ENCODE data around the gene NUP205.

The NUP205 gene

GRCh38 chr7:135519871-135520270 lies 37.8 kb upstream of the NUP205 start:
- POLR2A ChIA-PET, result no interaction called here
- TF ChIP-seq, protein P1, sequence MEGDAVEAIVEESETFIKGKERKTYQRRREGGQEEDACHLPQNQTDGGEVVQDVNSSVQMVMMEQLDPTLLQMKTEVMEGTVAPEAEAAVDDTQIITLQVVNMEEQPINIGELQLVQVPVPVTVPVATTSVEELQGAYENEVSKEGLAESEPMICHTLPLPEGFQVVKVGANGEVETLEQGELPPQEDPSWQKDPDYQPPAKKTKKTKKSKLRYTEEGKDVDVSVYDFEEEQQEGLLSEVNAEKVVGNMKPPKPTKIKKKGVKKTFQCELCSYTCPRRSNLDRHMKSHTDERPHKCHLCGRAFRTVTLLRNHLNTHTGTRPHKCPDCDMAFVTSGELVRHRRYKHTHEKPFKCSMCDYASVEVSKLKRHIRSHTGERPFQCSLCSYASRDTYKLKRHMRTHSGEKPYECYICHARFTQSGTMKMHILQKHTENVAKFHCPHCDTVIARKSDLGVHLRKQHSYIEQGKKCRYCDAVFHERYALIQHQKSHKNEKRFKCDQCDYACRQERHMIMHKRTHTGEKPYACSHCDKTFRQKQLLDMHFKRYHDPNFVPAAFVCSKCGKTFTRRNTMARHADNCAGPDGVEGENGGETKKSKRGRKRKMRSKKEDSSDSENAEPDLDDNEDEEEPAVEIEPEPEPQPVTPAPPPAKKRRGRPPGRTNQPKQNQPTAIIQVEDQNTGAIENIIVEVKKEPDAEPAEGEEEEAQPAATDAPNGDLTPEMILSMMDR (IDR thresholded peaks at IDR 0.05; ENCODE audit: insufficient read depth, low read length, missing control alignments), result no peak
- no peak overlapping the region for H3K4me3 ChIP-seq (ENCODE audit: low read depth, low read length)
- CTCF ChIA-PET, result no interaction called here
- DNase-seq (ENCODE audit: low read depth, low spot score), result no peak

GRCh38 chr7:135522509-135522908 lies 35.2 kb upstream of the NUP205 start:
- ChIA-PET POLR2A (no interaction called here), CTCF (interaction anchor here (0.9 to 4.0 kb wide), 4 partner anchors 11 to 248 kb away, joined by 3 to 11 read pairs (median 5); no protein-coding TSS in a partner anchor)
- no peak for DNase-seq (ENCODE audit: low read depth, low spot score)
- TF ChIP-seq, protein P1 (IDR thresholded peaks at IDR 0.05; ENCODE audit: insufficient read depth, low read length, missing control alignments), result no peak
- no peak overlapping the region for H3K4me3 ChIP-seq (ENCODE audit: low read depth, low read length)

GRCh38 chr7:135523146-135523545 lies 34.6 kb upstream of the NUP205 start:
- ChIA-PET CTCF (interaction anchor here (0.9 to 4.0 kb wide), 5 partner anchors 11 to 249 kb away, joined by 3 to 11 read pairs (median 4); no protein-coding TSS in a partner anchor), POLR2A (no interaction called here)
- TF ChIP-seq, protein P1 (IDR thresholded peaks at IDR 0.05; ENCODE audit: insufficient read depth, low read length, missing control alignments), result no peak
- no peak overlapping the region for H3K4me3 ChIP-seq (ENCODE audit: low read depth, low read length)
- DNase-seq (ENCODE audit: low read depth, low spot score), result no peak

DNA sequence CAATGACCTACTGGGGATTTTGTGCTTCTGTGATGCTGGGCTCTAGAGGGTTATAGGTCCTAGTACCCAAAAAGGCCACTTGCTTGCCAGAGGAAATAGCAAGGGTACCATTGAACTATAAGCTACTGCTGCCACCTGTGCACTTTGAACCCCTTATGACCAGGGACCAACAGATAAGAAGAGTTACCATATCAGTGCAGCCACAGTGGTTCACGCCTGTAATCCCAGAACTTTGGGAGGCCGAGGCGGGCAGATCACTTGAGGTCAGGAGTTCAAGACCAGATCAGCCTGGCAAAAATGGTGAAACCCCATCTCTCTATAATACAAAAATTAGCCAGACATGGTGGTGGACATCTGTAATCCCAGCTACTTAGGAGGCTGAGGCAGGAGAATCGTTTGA lies 32.3 kb upstream of the NUP205 start:
- ChIA-PET CTCF (interaction anchor here (4.0 kb wide), 1 partner anchor 14 kb away, joined by 11 read pairs; no protein-coding TSS in a partner anchor), POLR2A (no interaction called here)
- TF ChIP-seq, protein P1 (IDR thresholded peaks at IDR 0.05; ENCODE audit: insufficient read depth, low read length, missing control alignments), result no peak
- no peak overlapping the region for H3K4me3 ChIP-seq (ENCODE audit: low read depth, low read length)
- DNase-seq (ENCODE audit: low read depth, low spot score), result no peak

DNA sequence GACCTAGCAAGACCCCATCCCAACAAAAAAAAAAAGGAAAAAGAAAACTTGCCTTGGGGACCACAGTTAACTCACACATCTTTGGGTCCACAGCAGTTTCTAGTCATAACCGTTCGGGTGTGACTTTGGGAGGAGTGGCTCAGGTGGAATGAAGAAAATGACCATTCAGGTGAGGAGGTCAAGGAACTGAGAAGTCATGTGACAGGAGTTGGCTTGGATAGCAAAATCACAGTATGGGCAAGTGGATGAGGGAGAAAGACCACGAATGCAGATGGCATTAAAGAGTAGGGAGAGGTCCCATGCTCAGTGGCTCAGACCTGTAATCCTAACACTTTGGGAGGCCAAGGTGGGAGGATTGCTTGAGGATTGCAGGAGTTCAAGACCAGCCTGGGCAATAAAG lies 30.7 kb upstream of the NUP205 start:
- CTCF ChIA-PET, result no interaction called here
- DNase-seq (ENCODE audit: low read depth, low spot score), result no peak
- POLR2A ChIA-PET, result no interaction called here
- no peak overlapping the region for H3K4me3 ChIP-seq (ENCODE audit: low read depth, low read length)
- TF ChIP-seq, protein P1 (IDR thresholded peaks at IDR 0.05; ENCODE audit: insufficient read depth, low read length, missing control alignments), result no peak

DNA sequence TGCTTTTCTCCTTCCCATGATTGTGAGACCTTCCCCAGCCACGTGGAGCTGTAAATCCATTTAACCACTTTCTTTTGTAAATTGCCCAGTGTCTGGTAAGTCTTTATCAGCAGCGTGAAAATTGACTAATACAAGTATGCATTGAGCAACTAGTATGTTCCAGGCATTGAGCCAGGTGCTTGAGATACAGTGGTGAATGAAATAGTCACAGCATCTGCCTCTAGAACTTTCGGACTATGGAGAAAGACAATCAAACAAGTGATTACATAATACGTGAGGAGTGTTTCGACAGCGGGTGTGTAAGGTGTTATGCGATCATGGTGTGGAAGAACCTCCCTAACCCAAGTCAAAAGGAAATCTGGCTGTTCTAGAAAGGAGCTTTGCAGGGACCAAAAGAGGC lies 21.6 kb upstream of the NUP205 start:
- DNase-seq (ENCODE audit: low read depth, low spot score), result no peak
- H3K4me3 ChIP-seq (ENCODE audit: low read depth, low read length), result no peak overlapping the region
- ChIA-PET POLR2A (no interaction called here), CTCF (no interaction called here)
- TF ChIP-seq, protein P1 (IDR thresholded peaks at IDR 0.05; ENCODE audit: insufficient read depth, low read length, missing control alignments), result no peak
